H1 (cell line): Measurements from ENCODE around the gene DBNDD2. TPM values are rescaled to one million over a fixed set of nuclear protein-coding genes. Genes with fewer than 3 reads are reported as not detected.

ENCODE experiments used
- CTCF ChIA-PET: fragments of 300-600 bp; sonication (Branson Sonifier 250); formaldehyde crosslinking; loops from one replicate; lab custom pipeline; 2021; ENCODE audit not compliant: partially characterized antibody; lab: Charles Lee
- POLR2A ChIA-PET: fragments of 300-600 bp; sonication (Branson Sonifier 250); formaldehyde crosslinking; loops from one replicate; lab custom pipeline; 2021; ENCODE audit warnings: inconsistent platforms; ENCODE audit not compliant: partially characterized antibody; lab: Charles Lee
- DNase-seq, 2 experiments: peaks; one replicate each; pipeline versions ENCODE4 v3.0.0 to v3.0.0-alpha.2; 2010 to 2022; ENCODE audit warnings: low spot score in 2 of 2, low read depth in 1 of 2, mixed read lengths in 1 of 2
- FAIRE-seq: peaks from 2 replicates; lab custom pipeline; 2011; peaks lifted over from hg19 to GRCh38; lab: Jason Lieb, UNC
- H2AFZ ChIP-seq: 2 replicates; pipeline ENCODE4 v1.8.1; 2012; ENCODE audit warnings: low read length, inconsistent platforms
- H2AK5ac ChIP-seq: 2 replicates; pipeline ENCODE4 v1.6.1; 2013; ENCODE audit warnings: low read depth, low read length
- H2BK120ac ChIP-seq: replicated peaks from 2 replicates; pipeline ENCODE3; 2013; ENCODE audit warnings: low read depth, low read length, inconsistent platforms
- H2BK12ac ChIP-seq: 2 replicates; pipeline ENCODE4 v1.6.1; 2013; ENCODE audit warnings: low read depth, low read length
- H2BK15ac ChIP-seq: 2 replicates; pipeline ENCODE4 v1.6.1; 2013; ENCODE audit warnings: low read length
- H2BK20ac ChIP-seq: 2 replicates; pipeline ENCODE4 v1.6.1; 2013; ENCODE audit warnings: low read length
- H2BK5ac ChIP-seq: 2 replicates; pipeline ENCODE4 v1.6.1; 2013; ENCODE audit warnings: low read depth, low read length
- H3K14ac ChIP-seq: 2 replicates; pipeline ENCODE4 v1.6.1; 2013; ENCODE audit warnings: inconsistent platforms; ENCODE audit not compliant: insufficient read length
- H3K18ac ChIP-seq: 2 replicates; pipeline ENCODE4 v1.6.1; 2013; ENCODE audit warnings: low read length; ENCODE audit errors: extremely low read depth
- H3K23ac ChIP-seq: 2 replicates; pipeline ENCODE4 v1.6.1; 2013; ENCODE audit warnings: inconsistent platforms; ENCODE audit not compliant: insufficient read length
- H3K23me2 ChIP-seq: 2 replicates; pipeline ENCODE4 v1.6.1; 2013; ENCODE audit warnings: low read depth, low read length
- H3K27ac ChIP-seq: 2 replicates; pipeline ENCODE4 v1.6.1; 2011; ENCODE audit warnings: low read depth, low read length, inconsistent platforms
- H3K27me3 ChIP-seq, 4 experiments: replicated peaks in 1 of 4; 1 replicate in 1 of 4; 2 replicates in 3 of 4; pipeline versions ENCODE4 v1.6.1 to v1.8.1; 2011 to 2013; ENCODE audit warnings: low read length in 3 of 4, mild to moderate bottlenecking in 3 of 4, inconsistent platforms in 2 of 4, mixed read lengths in 2 of 4, moderate library complexity in 1 of 4; ENCODE audit not compliant: control insufficient read depth in 3 of 4, insufficient read depth in 3 of 4; ENCODE audit errors: extremely low read depth in 1 of 4
- H3K36me3 ChIP-seq, 4 experiments: 2 replicates each; pipeline versions ENCODE4 v1.6.1 to v1.8.1; 2011 to 2013; ENCODE audit warnings: mild to moderate bottlenecking in 4 of 4, low read length in 3 of 4, moderate library complexity in 2 of 4, control low read depth in 1 of 4, inconsistent platforms in 1 of 4; ENCODE audit not compliant: insufficient read depth in 4 of 4, control insufficient read depth in 2 of 4
- H3K4ac ChIP-seq: replicated peaks from 2 replicates; pipeline ENCODE3; 2013; ENCODE audit warnings: low read length, low read depth, mixed read lengths, inconsistent platforms; ENCODE audit not compliant: insufficient read length
- H3K4me1 ChIP-seq, 4 experiments: replicated peaks in 1 of 4; 1 replicate in 1 of 4; 2 replicates in 3 of 4; pipeline versions ENCODE4 v1.6.1 to v1.8.1; 2011 to 2013; ENCODE audit warnings: low read length in 3 of 4, inconsistent platforms in 2 of 4, mixed read lengths in 1 of 4; ENCODE audit not compliant: insufficient read depth in 4 of 4, control insufficient read depth in 3 of 4
- H3K4me2 ChIP-seq, 2 experiments: 2 replicates each; pipeline versions ENCODE4 v1.6.1 to v1.8.1; 2011 to 2013; ENCODE audit warnings: low read depth in 2 of 2, low read length in 2 of 2, control low read depth in 1 of 2, inconsistent platforms in 1 of 2, mild to moderate bottlenecking in 1 of 2; ENCODE audit not compliant: insufficient read depth in 1 of 2
- H3K4me3 ChIP-seq, 4 experiments: fragments of 200-600, 300-600 bp in 1 of 4; sonication (generic), shearing (Covaris generic), sonication (Bioruptor Twin) in 1 of 4; 2 replicates each; pipeline versions ENCODE4 v1.5.1 to v1.8.1; 2011 to 2016; ENCODE audit warnings: low read length in 4 of 4, low read depth in 3 of 4, control low read depth in 2 of 4, inconsistent platforms in 2 of 4, mild to moderate bottlenecking in 2 of 4, mixed read lengths in 1 of 4, moderate library complexity in 1 of 4; ENCODE audit not compliant: insufficient read depth in 2 of 4; ENCODE audit errors: extremely low read depth in 1 of 4
- H3K56ac ChIP-seq: replicated peaks from 2 replicates; pipeline ENCODE3; 2013; ENCODE audit warnings: low read depth, mild to moderate bottlenecking, mixed read lengths, low read length, inconsistent platforms; ENCODE audit not compliant: insufficient read length
- H3K79me1 ChIP-seq: 2 replicates; pipeline ENCODE4 v1.6.1; 2013; ENCODE audit warnings: low read depth, low read length, control low read depth
- H3K79me2 ChIP-seq, 2 experiments: 2 replicates each; pipeline versions ENCODE4 v1.6.1 to v1.8.1; 2012 to 2013; ENCODE audit warnings: low read length in 2 of 2, mild to moderate bottlenecking in 2 of 2, inconsistent platforms in 1 of 2; ENCODE audit not compliant: insufficient read depth in 2 of 2, control insufficient read depth in 1 of 2
- H3K9ac ChIP-seq, 4 experiments: replicated peaks in 1 of 4; 1 replicate in 1 of 4; 2 replicates in 3 of 4; pipeline versions ENCODE4 v1.6.1 to v1.8.1; 2011 to 2013; ENCODE audit warnings: low read depth in 3 of 4, low read length in 3 of 4, control low read depth in 2 of 4, mild to moderate bottlenecking in 2 of 4, moderate library complexity in 2 of 4, inconsistent platforms in 1 of 4; ENCODE audit errors: extremely low read depth in 1 of 4
- H3K9me3 ChIP-seq, 2 experiments: 2 replicates each; pipeline versions ENCODE4 v1.6.1 to v1.8.1; 2012 to 2013; ENCODE audit warnings: mild to moderate bottlenecking in 2 of 2, moderate library complexity in 2 of 2, control low read depth in 1 of 2, inconsistent platforms in 1 of 2, low read depth in 1 of 2, low read length in 1 of 2, mixed read lengths in 1 of 2; ENCODE audit not compliant: insufficient read depth in 2 of 2
- H4K20me1 ChIP-seq, 2 experiments: replicated peaks in 1 of 2; 2 replicates each; pipeline versions ENCODE3 to v1.8.1; 2011 to 2013; ENCODE audit warnings: inconsistent platforms in 2 of 2, low read length in 2 of 2, mild to moderate bottlenecking in 1 of 2; ENCODE audit not compliant: insufficient read depth in 2 of 2, control insufficient read depth in 1 of 2
- H4K5ac ChIP-seq: 2 replicates; pipeline ENCODE4 v1.6.1; 2013; ENCODE audit warnings: low read length, low read depth, mixed read lengths, inconsistent platforms; ENCODE audit not compliant: insufficient read length
- H4K8ac ChIP-seq: 2 replicates; pipeline ENCODE4 v1.8.0; 2013; ENCODE audit warnings: mild to moderate bottlenecking, moderate library complexity, low read length, inconsistent platforms; ENCODE audit not compliant: insufficient read depth; ENCODE audit errors: extremely low read depth
- H4K91ac ChIP-seq: replicated peaks from 2 replicates; pipeline ENCODE3; 2013; ENCODE audit warnings: low read length, mixed read lengths, inconsistent platforms; ENCODE audit not compliant: insufficient read length
- ASH2L ChIP-seq: fragments of 200-600, 300-600 bp; sonication (generic); IDR thresholded peaks from one replicate; pipeline ENCODE4 v1.7.1; 2017; ENCODE audit warnings: low read length
- ATF2 ChIP-seq: IDR thresholded peaks from 2 replicates; pipeline ENCODE4 v1.6.1; 2012; ENCODE audit warnings: low read length, inconsistent platforms
- CBX8 ChIP-seq: fragments of 300-800, 300-1000 bp; sonication (generic); IDR thresholded peaks from 2 replicates; pipeline ENCODE4 v1.7.1; 2016; ENCODE audit warnings: low read depth, low read length, borderline replicate concordance
- CHD1 ChIP-seq: IDR thresholded peaks from 2 replicates; pipeline ENCODE4 v1.6.1; 2012; ENCODE audit warnings: low read depth, low read length, improper control_type of control experiment
- CHD2 ChIP-seq: IDR thresholded peaks from 2 replicates; pipeline ENCODE4 v1.6.1; 2012; ENCODE audit warnings: low read length, improper control_type of control experiment
- EGR1 ChIP-seq: IDR thresholded peaks from 2 replicates; pipeline ENCODE4 v1.6.1; 2011; ENCODE audit warnings: low read depth, low read length, borderline replicate concordance
- KDM4A ChIP-seq: IDR thresholded peaks from one replicate; pipeline ENCODE4 v1.7.1; 2012; ENCODE audit warnings: low read depth, mild to moderate bottlenecking, moderate library complexity, low read length, inconsistent platforms; ENCODE audit not compliant: severe bottlenecking
- NANOG ChIP-seq: IDR thresholded peaks from 2 replicates; pipeline ENCODE4 v1.6.1; 2011; ENCODE audit warnings: low read length, low read depth, mild to moderate bottlenecking, inconsistent platforms; ENCODE audit not compliant: insufficient read depth, poor library complexity, severe bottlenecking
- SIN3A ChIP-seq, 2 experiments: IDR thresholded peaks in 1 of 2; conservative IDR thresholded peaks in 1 of 2; 2 replicates each; pipeline ENCODE4 v1.6.1; 2011 to 2012; ENCODE audit warnings: low read length in 2 of 2, improper control_type of control experiment in 1 of 2, low read depth in 1 of 2, mild to moderate bottlenecking in 1 of 2
- SIX5 ChIP-seq: IDR thresholded peaks from 2 replicates; pipeline ENCODE4 v1.6.1; 2011; ENCODE audit warnings: mild to moderate bottlenecking, low read depth, low read length
- SP1 ChIP-seq: IDR thresholded peaks from 2 replicates; pipeline ENCODE4 v1.6.1; 2011; ENCODE audit warnings: low read depth, low read length
- SRF ChIP-seq: IDR thresholded peaks from 2 replicates; pipeline ENCODE4 v1.6.1; 2011; ENCODE audit warnings: mild to moderate bottlenecking, low read depth, low read length, moderate library complexity
- WGBS, 2 experiments: shearing (Covaris generic) in 1 of 2; methylation state at CpG; one replicate each; pipeline versions ENCODE4 v1.1.6 to v1.1.7; 2013 to 2015; ENCODE audit warnings: low lambda C conversion rate in 2 of 2, mixed read lengths in 2 of 2, inconsistent platforms in 1 of 2, low coverage in 1 of 2, missing lambda C conversion rate in 1 of 2; ENCODE audit not compliant: insufficient replicate concordance in 2 of 2, insufficient coverage in 1 of 2, insufficient read length in 1 of 2; ENCODE audit errors: extremely low coverage in 1 of 2, missing lambda C conversion rate in 1 of 2; 5-methylcytosine and 5-hydroxymethylcytosine counted together
- polyA plus RNA-seq, 7 experiments: library from polyadenylated mRNA; depleted of rRNA in 3 of 7; stranded (reverse) in 5 of 7; unstranded in 2 of 7; fragments of >200 nt in 5 of 7; fragments of 200-250 nt in 2 of 7; gene quantifications; 1 replicate in 5 of 7; 2 replicates in 1 of 7; 4 replicates in 1 of 7; pipeline versions ENCODE4 v1.2.1 to v1.2.3, GENCODE V29; 2011 to 2013; ENCODE audit warnings: missing spikeins in 2 of 7, mixed read lengths in 2 of 7
- total RNA-seq: library from RNA; stranded (reverse); fragmentation: NEBNext Ultra II Directional; extraction: Animal tissue kit (Norgen Biotek cat#: 25700); gene quantifications from 2 replicates; pipeline ENCODE4 v1.2.1, GENCODE V29; 2021

DBNDD2 gene
- total and polyA plus RNA-seq, 2 of the 8 experiments (the other 6 are each of a cell fraction or from before 2014, with no cell fraction given), result 55.8 to 96.3 TPM

- no peak for TF ChIP-seq SP1
- no peak for TF ChIP-seq NANOG
- no peak for TF ChIP-seq EGR1
- no peak for TF ChIP-seq SIX5
- TF ChIP-seq CBX8, result no peak
- no peak for TF ChIP-seq ATF2
- no peak for TF ChIP-seq CHD1
- TF ChIP-seq KDM4A, result no peak
- TF ChIP-seq ASH2L, result no peak
- no peak for TF ChIP-seq SIN3A (conservative IDR thresholded peaks at IDR 0.05 in 1 of 2, IDR thresholded peaks at IDR 0.05 in 1 of 2; ENCODE audit: low read depth in 1 of 2, low read length in 2 of 2)
- no peak for TF ChIP-seq CHD2
- TF ChIP-seq SRF, result no peak
- no peak for FAIRE-seq
- Histone ChIP-seq H4K20me1 (no peaks in the 10 kb centered on the region), H3K9me3 (peaks cover 15 to 22% of the 10 kb centered on the region in 2 experiments), H3K79me2 (no peaks in the 10 kb centered on the region), H3K23me2 (no peaks in the 10 kb centered on the region), H3K9ac (no peak overlapping the region), H3K14ac (no peak overlapping the region), H2BK5ac (no peak overlapping the region), H2BK12ac (no peak overlapping the region), H3K79me1 (no peaks in the 10 kb centered on the region), H4K8ac (no peak overlapping the region), H2AFZ (no peak overlapping the region), H3K18ac (no peak overlapping the region), H3K23ac (no peak overlapping the region), H3K56ac (no peak overlapping the region), H2BK15ac (no peak overlapping the region), H3K27me3 (no peaks in the 10 kb centered on the region), H3K4ac (no peak overlapping the region), H4K91ac (no peak overlapping the region), H3K36me3 (no peaks in the 10 kb centered on the region), H4K5ac (no peak overlapping the region), H2BK20ac (no peak overlapping the region), H3K4me2 (no peak overlapping the region), H3K27ac (no peak overlapping the region), H2BK120ac (no peak overlapping the region), H3K4me1 (no peaks in the 10 kb centered on the region), H3K4me3 (no peak overlapping the region), H2AK5ac (no peak overlapping the region)
- no peak for DNase-seq
- 89% methylated on average over 1 of the region's 1 CpG; no CpG with 5 or more reads in 1 of the 2 experiments for WGBS, 2 experiments
- POLR2A ChIA-PET, result no interaction called here
- CTCF ChIA-PET, result interaction anchor here (1.2 kb wide), 1 partner anchor 30 kb away, joined by 3 read pairs; no protein-coding TSS in a partner anchor
Measured at GRCh38 chr20:45399018-45399417, 9.1 kb upstream of the DBNDD2 start.
